Heart right ventricle (tissue), 16 donors: ENCODE data around the gene TYMP. TPM values are rescaled to one million over a fixed set of nuclear protein-coding genes. Genes with fewer than 3 reads are reported as not detected.
A peak's percentile ranks its signal among the peaks of the same experiment; 100 is the strongest.
"Not testable (repeated sequence)": the region's sequence is repeated elsewhere in the genome, so short reads cannot be mapped to it uniquely, and the experiment has no call there.

Source experiments
- ATAC-seq, 8 donors: fragments of 200-7000 bp; cut with Tn5 transposase; one replicate each; pipeline ENCODE4 v1.9.1; 2020; ENCODE audit warnings: mild to moderate bottlenecking in 8 of 8, moderate library complexity in 8 of 8, moderate number of reproducible peaks in 1 of 8
- DNase-seq, 2 donors: peaks; one replicate each; pipeline ENCODE4 v3.0.0-alpha.2; 2020
- H3K27ac ChIP-seq, 10 donors: fragments of 200-600 bp; sonication (generic) in 2 of 10; one replicate each; pipeline versions ENCODE4 v1.5.0 to v1.8.0; 2020 to 2022; ENCODE audit warnings: mild to moderate bottlenecking in 3 of 10
- H3K27me3 ChIP-seq, 7 donors: fragments of 200-600 bp; one replicate each; pipeline ENCODE4 v1.8.0; 2021 to 2022; ENCODE audit warnings: mild to moderate bottlenecking in 2 of 7
- H3K36me3 ChIP-seq, 9 donors: fragments of 200-600 bp; sonication (generic) in 1 of 9; one replicate each; pipeline versions ENCODE4 v1.5.0 to v1.8.0; 2020 to 2022; ENCODE audit warnings: mild to moderate bottlenecking in 2 of 9
- H3K4me1 ChIP-seq, 9 donors: fragments of 200-600 bp; sonication (generic) in 1 of 9; one replicate each; pipeline versions ENCODE4 v1.5.0 to v1.8.0; 2020 to 2022; ENCODE audit warnings: mild to moderate bottlenecking in 4 of 9
- H3K4me3 ChIP-seq, 10 donors: fragments of 200-600 bp; sonication (generic) in 2 of 10; one replicate each; pipeline versions ENCODE4 v1.5.0 to v1.8.0; 2020 to 2022; ENCODE audit warnings: mild to moderate bottlenecking in 7 of 10, moderate library complexity in 2 of 10
- H3K9me3 ChIP-seq, 11 donors: fragments of 200-600 bp in 10 of 11; sonication (generic) in 2 of 11; one replicate each; pipeline versions ENCODE4 v1.5.0 to v1.8.0; 2013 to 2022; ENCODE audit warnings: mild to moderate bottlenecking in 2 of 11, control low read depth in 1 of 11, moderate library complexity in 1 of 11
- WGBS, 2 donors: extraction: QIAGEN DNeasy Blood & Tissue Kit; methylation state at CpG; one replicate each; pipeline ENCODE4 v1.1.7; 2013; ENCODE audit warnings: inconsistent platforms in 1 of 2; 5-methylcytosine and 5-hydroxymethylcytosine counted together
- intact Hi-C, 10 donors: fragments of 100-400 bp; cut with DNase I; formaldehyde crosslinking; loops; one replicate each; pipeline versions ENCODE4 v1.11.1 to v1.14.2; 2022
- polyA plus RNA-seq, 2 donors: library from polyadenylated mRNA; stranded (reverse); fragments of 200-250 nt; gene quantifications; one replicate each; pipeline ENCODE4 v1.2.3, GENCODE V29; 2013
- total RNA-seq, 10 donors: library from RNA; stranded (reverse); fragmentation: NEBNext Ultra II Directional in 3 of 10; extraction: Animal tissue kit (Norgen Biotek cat#: 25700) in 3 of 10; gene quantifications; one replicate each; pipeline versions ENCODE4 v1.2.1 to v1.2.4, GENCODE V29; 2021 to 2023
- TF ChIP-seq, protein P1 (sequence below), 9 donors: fragments of 200-600 bp; sonication (generic) in 2 of 9; IDR thresholded peaks; one replicate each; pipeline versions ENCODE4 v1.5.0 to v1.8.0; 2021 to 2022; ENCODE audit warnings: antibody characterized with exemption in 9 of 9, mild to moderate bottlenecking in 5 of 9, moderate library complexity in 1 of 9
- donor health status: Arrhythmogenic right ventricular cardiomyopathy.
- donor health status: ischemic (EF 13 %, LVEDD 7.1; RV severe dilation, severe dysfunction).
- donor health status: healthy with polysubstance abuse.
- donor health status: DM: no; HTN: yes; CAD: no.
- donor health status: DM: no; HTN: no; CAD: no.
- donor health status: ischemic (EF 25% LVEDD 6.9; RV normal size, moderate dysfunction).
- donor health status: ischemic (EF 25% LVEDD 5.7; RV mildly dilated, moderate dysfunction).
- donor health status: healthy.
- donor health status: DM: yes; HTN: yes; CAD: no.
- donor health status: Ischemic cardiomyopathy.
- donor health status: ischemic (EF 35%, LVEDD 5.7; RV mildly dilated, moderate dysfunction).
- donor health status: nonischemic (EF 11% LVEDD 7.7; RV severe dilation, severe dysfunction).
- donor health status: DM: yes; HTN: yes; CAD: no.
- donor health status: PGD.
- donor health status: ischemic (EF 29% LVEDD 5.4; RV normal size, mild dysfunction).
- donor health status: nonischemic (EF 23%, LVEDD 6.1; RV moderate dilation, normal function).

TYMP gene
- total and polyA plus RNA-seq, 12 donors, result 8.4 to 113 (median 17.3) TPM

GRCh38 chr22:50540381-50540780, 10.6 kb upstream of the TYMP start:
- Histone ChIP-seq H3K27me3 (peaks cover 0 to 35% (median 2%) of the 10 kb centered on the region in 7 donors), H3K4me3 (no peak overlapping the region), H3K36me3 (no peaks in the 10 kb centered on the region), H3K4me1 (peaks cover 0 to 98% (median 19%) of the 10 kb centered on the region in 9 donors), H3K9me3 (no peaks in the 10 kb centered on the region), H3K27ac (peak overlapping the region in 8 of 10 donors; percentile 87 to 99 (median 95))
- WGBS, 2 donors, result 78 to 83% methylated on average over 10 of the region's 10 CpGs
- no peak for DNase-seq
- TF ChIP-seq, protein P1, sequence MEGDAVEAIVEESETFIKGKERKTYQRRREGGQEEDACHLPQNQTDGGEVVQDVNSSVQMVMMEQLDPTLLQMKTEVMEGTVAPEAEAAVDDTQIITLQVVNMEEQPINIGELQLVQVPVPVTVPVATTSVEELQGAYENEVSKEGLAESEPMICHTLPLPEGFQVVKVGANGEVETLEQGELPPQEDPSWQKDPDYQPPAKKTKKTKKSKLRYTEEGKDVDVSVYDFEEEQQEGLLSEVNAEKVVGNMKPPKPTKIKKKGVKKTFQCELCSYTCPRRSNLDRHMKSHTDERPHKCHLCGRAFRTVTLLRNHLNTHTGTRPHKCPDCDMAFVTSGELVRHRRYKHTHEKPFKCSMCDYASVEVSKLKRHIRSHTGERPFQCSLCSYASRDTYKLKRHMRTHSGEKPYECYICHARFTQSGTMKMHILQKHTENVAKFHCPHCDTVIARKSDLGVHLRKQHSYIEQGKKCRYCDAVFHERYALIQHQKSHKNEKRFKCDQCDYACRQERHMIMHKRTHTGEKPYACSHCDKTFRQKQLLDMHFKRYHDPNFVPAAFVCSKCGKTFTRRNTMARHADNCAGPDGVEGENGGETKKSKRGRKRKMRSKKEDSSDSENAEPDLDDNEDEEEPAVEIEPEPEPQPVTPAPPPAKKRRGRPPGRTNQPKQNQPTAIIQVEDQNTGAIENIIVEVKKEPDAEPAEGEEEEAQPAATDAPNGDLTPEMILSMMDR (IDR thresholded peaks at IDR 0.05), result no peak
- intact Hi-C loops, result no loop called here
- no peak for ATAC-seq

DNA sequence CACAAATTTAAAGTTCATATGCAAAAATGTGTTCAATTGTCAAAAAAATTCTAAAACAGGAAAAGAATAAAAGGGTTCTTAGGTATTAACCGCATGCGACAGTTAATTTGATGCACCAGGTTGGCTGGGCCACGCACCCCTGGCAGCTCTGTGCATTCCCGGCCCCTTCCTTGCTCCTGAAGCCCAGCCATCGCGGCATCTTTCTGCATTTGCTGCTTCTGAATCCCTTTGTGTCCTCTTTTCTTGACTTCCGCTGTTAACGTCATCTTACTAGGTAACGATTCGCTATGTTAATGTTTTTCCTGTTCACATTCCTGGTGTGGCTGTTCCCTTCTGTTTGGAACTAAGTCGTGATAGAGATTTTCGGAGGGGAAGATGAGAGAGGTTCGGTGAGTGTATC, 8.0 kb upstream of the TYMP start:
- intact Hi-C loops, result no loop called here
- H3K27me3 ChIP-seq, result peaks cover 0 to 35% (median 13%) of the 10 kb centered on the region in 7 donors
- ATAC-seq (no peak), DNase-seq (no peak)
- H3K4me1 ChIP-seq, result peaks cover 0 to 97% (median 17%) of the 10 kb centered on the region in 9 donors
- peak overlapping the region in 8 of 10 donors; percentile 87 to 99 (median 95) for H3K27ac ChIP-seq
- no peaks in the 10 kb centered on the region for H3K9me3 ChIP-seq
- H3K36me3 ChIP-seq, result no peaks in the 10 kb centered on the region
- WGBS, 2 donors, result 89 to 90% methylated on average over 13 of the region's 13 CpGs
- no peak overlapping the region for H3K4me3 ChIP-seq
- TF ChIP-seq, protein P1 (IDR thresholded peaks at IDR 0.05), result no peak

GRCh38 chr22:50536226-50536625, 6.4 kb upstream of the TYMP start:
- peaks cover 0 to 47% (median 13%) of the 10 kb centered on the region in 7 donors for H3K27me3 ChIP-seq
- DNase-seq, result no peak
- intact Hi-C loops, result no loop called here

DNA sequence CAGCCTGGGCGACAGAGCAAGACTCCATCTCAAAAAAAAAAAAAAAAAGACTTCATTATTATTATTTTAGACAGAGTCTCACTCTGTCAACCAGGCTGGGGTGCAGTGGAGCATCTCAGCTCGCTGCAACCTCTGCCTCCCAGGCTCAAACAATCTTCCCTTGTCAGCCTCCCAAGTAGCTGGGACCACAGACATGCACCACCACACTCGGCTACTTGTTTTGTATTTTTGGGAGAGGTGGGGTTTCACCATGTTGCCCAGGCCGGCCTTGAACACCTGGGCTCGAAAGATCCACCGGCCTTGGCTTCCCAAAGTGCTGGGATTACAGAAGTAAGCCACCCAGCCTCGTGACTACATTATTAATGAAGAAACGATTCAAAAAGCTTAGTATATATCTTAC, 5.3 kb upstream of the TYMP start:
- no peak for ATAC-seq
- DNase-seq, result no peak
- WGBS, 2 donors, result 92 to 94% methylated on average over 7 of the region's 8 CpGs
- H3K36me3 ChIP-seq, result no peaks in the 10 kb centered on the region
- H3K27ac ChIP-seq, result peak overlapping the region in 3 of 10 donors; percentile 0 to 99 (median 99)
- intact Hi-C loops, result no loop called here
- no peaks in the 10 kb centered on the region for H3K9me3 ChIP-seq
- H3K4me3 ChIP-seq, result no peak overlapping the region
- TF ChIP-seq, protein P1 (IDR thresholded peaks at IDR 0.05), result no peak
- H3K27me3 ChIP-seq, result peaks cover under 1 to 58% (median 18%) of the 10 kb centered on the region in 7 donors
- peaks cover 5 to 77% (median 34%) of the 10 kb centered on the region in 9 donors for H3K4me1 ChIP-seq

More at GRCh38 chr22:50536226-50536625, 6.4 kb upstream of the TYMP start:
- Histone ChIP-seq H3K4me3 (no peak overlapping the region), H3K27ac (peak overlapping the region in 1 of 10 donors; percentile 99), H3K9me3 (no peaks in the 10 kb centered on the region), H3K36me3 (no peaks in the 10 kb centered on the region), H3K4me1 (peaks cover 0 to 88% (median 24%) of the 10 kb centered on the region in 9 donors)
- 76 to 84% methylated on average over 3 of the region's 3 CpGs for WGBS, 2 donors
- ATAC-seq, result no peak
- TF ChIP-seq, protein P1 (IDR thresholded peaks at IDR 0.05), result no peak

DNA sequence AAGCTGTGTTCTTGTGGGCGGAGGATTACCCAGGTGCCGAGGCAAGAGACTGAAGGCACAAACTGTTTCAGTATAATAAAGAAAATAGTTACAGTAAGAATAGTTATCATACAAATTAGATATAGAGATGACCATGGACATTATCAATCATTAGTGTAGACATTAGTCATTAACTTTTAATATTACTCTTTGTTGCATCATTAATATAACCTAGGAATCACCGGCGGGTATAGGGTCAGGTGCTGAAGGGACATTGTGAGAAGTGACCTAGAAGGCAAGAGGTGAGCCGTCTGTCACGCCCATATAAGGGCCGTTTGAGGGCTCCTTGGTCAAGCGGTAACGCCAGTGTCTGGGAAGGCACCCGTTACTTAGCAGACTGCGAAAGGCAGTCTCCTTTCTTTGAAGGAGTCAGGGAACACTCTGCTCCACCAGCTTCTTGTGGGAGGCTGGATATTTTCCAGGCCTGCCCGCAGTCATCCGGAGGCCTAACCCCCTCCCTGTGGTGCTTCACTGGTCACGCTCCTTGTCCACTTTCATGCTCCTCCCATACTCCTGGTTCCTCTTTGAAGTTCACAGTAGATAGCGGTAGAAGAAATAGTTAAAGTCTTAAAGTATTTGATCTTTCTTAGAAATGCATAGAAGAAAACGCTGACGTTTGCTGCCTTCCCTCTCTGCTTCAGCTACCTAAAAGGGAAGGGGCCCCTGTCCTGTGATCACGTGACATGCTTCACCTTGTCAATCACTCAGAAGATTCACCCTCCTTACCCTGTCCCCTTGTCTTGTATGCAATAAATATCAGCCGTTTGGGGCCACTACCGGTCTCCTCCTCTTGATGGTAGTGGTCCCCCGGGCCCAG, 4.3 kb upstream of the TYMP start:
- WGBS, 2 donors, result 47 to 52% methylated on average over 21 of the region's 21 CpGs
- H3K4me3 ChIP-seq, DNase-seq, ATAC-seq, H3K36me3 ChIP-seq, H3K9me3 ChIP-seq: not testable (repeated sequence)
- intact Hi-C loops, result loop anchor here in 2 of 10 donors (5.0 kb wide), 1 partner anchor 88 kb away; no protein-coding TSS in a partner anchor
- Histone ChIP-seq H3K27me3 (peaks cover 3 to 63% (median 24%) of the 10 kb centered on the region in 7 donors), H3K27ac (peak overlapping the region in 4 of 10 donors; percentile 2 to 99 (median 71)), H3K4me1 (peaks cover 9 to 70% (median 39%) of the 10 kb centered on the region in 9 donors)
